Choroid plexus epithelial cell (primary cell): ENCODE measurements around the gene PADI2.

ENCODE experiments used
- DNase-seq: peaks from one replicate; pipeline ENCODE4 v3.0.0-alpha.2; 2010; ENCODE audit warnings: low read depth
- H3K4me3 ChIP-seq: 2 replicates; pipeline ENCODE4 v1.5.1; 2011; ENCODE audit warnings: low read depth, mild to moderate bottlenecking, control low read depth, low read length, moderate library complexity
- CTCF ChIP-seq: conservative IDR thresholded peaks from 2 replicates; pipeline ENCODE4 v1.5.1; 2011; ENCODE audit warnings: low read depth, mild to moderate bottlenecking, control low read depth, inconsistent platforms, low read length, moderate library complexity

The PADI2 gene

GRCh38 chr1:17134034-17134433, 14.8 kb upstream of the PADI2 start:
- TF ChIP-seq CTCF = no peak
- DNase-seq = no peak
- no peak overlapping the region for H3K4me3 ChIP-seq

GRCh38 chr1:17130138-17130635, 10.9 kb upstream of the PADI2 start:
- TF ChIP-seq CTCF = no peak
- no peak overlapping the region for H3K4me3 ChIP-seq
- DNase-seq = no peak

DNA sequence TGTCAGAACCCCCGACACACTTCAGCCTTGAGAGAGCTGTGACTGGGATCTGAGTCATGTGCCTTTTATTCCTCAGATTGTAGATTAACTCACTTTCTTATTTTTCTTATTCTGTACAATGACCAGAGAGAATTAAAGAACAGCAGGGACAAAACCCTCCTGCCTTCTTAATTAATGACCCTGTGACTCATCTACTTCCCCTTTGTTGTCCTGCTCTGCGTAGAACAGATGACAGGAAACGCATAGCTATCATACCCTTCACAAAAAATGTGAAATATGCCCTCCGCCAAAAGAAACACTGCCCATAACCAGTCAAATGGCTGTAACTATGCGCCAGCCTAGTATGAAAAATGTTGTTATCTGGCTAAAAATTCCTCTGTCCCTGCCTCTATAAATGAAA, 9.1 kb upstream of the PADI2 start:
- peak; percentile 88 for DNase-seq
- TF ChIP-seq CTCF = no peak
- H3K4me3 ChIP-seq = no peak overlapping the region

- TF ChIP-seq CTCF = peak; percentile 94
Measured at GRCh38 chr1:17125756-17126237, 6.5 kb upstream of the PADI2 start.

GRCh38 chr1:17123196-17124045, 4.2 kb upstream of the PADI2 start:
- H3K4me3 ChIP-seq = no peak overlapping the region
- no peak for TF ChIP-seq CTCF
- DNase-seq = no peak

More at GRCh38 chr1:17125756-17126237, 6.5 kb upstream of the PADI2 start:
- no peak overlapping the region for H3K4me3 ChIP-seq
- DNase-seq = peak; percentile 80

DNA sequence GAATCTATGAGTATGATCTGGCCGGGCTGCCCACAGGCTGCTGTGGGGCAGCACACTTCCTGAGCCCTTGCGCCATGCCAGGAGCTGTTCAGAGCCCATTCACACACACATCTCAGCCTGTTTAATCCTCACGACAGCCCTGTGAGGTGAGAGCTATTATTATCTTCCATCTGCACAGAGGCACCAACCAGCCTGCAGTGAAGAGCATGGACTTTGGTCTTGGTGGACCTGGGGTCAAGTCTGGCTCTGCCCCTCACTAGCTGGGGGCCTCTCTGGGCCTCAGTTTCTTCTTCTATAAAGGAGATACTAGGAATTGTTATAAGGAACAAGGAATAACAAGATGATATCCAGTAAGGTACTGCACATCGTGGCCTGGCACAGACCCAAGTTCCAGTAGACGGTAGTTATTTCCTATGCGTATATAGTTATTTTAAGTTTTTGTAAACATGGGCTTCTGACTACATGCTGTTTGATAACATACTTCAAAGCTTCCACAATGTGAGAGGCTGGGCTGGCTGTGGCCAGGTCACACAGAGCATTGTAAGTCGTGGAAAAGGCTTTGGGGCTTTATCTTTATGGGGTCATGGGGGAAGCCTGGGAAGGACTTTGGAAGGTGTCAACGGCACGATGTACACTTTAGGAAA, 3.4 kb upstream of the PADI2 start:
- no peak overlapping the region for H3K4me3 ChIP-seq
- DNase-seq = peak; percentile 70
- TF ChIP-seq CTCF = no peak

DNA sequence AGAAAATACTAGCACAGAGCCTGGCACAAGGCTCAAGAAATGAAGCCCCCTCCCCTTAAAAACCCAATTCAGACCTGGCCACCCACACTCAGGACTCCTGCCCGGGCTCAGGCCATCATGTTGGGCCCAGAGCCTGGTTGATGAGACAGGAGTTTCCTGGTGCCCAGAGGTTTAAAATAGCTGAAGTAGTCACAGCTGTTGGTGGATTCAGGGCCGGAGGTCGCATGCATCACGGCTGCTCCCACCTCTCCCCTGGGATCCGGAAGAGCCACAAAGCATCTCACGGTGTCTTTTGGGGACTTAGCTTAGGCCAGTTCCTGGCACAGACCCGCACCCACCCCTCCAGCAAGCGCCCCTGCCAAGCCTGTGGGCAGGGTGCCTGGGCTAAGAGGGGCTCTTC, 2.6 kb upstream of the PADI2 start:
- no peak for DNase-seq
- no peak for TF ChIP-seq CTCF
- H3K4me3 ChIP-seq = no peak overlapping the region
